Keratinocyte (primary cell): Measurements from ENCODE around the gene GPC3. TPM values are rescaled to one million over a fixed set of nuclear protein-coding genes. Genes with fewer than 3 reads are reported as not detected.

ENCODE experiments used
- DNase-seq: peaks from one replicate; pipeline ENCODE4 v3.0.0-alpha.2; 2011; ENCODE audit warnings: low read depth, missing footprints, low spot score
- FAIRE-seq: peaks from 2 replicates; lab custom pipeline; 2011; peaks lifted over from hg19 to GRCh38; lab: Jason Lieb, UNC
- H2AFZ ChIP-seq: 2 replicates; pipeline ENCODE4 v1.6.0; 2012; ENCODE audit warnings: low read length, control low read depth, inconsistent platforms; ENCODE audit not compliant: control insufficient read depth
- H3K27ac ChIP-seq: 2 replicates; pipeline ENCODE4 v1.5.1; 2011; ENCODE audit warnings: low read length; ENCODE audit not compliant: control insufficient read depth, insufficient read depth
- H3K27me3 ChIP-seq: 3 replicates; pipeline ENCODE4 v1.6.0; 2011; ENCODE audit warnings: low read length; ENCODE audit not compliant: control insufficient read depth, insufficient read depth; ENCODE audit errors: extremely low read depth
- H3K36me3 ChIP-seq, 2 experiments: 2 replicates in 1 of 2; 3 replicates in 1 of 2; pipeline ENCODE4 v1.5.1; 2011; ENCODE audit warnings: low read length in 2 of 2, mild to moderate bottlenecking in 1 of 2; ENCODE audit not compliant: control insufficient read depth in 2 of 2, insufficient read depth in 2 of 2; ENCODE audit errors: extremely low read depth in 1 of 2
- H3K4me1 ChIP-seq: 3 replicates; pipeline ENCODE4 v1.5.1; 2011; ENCODE audit warnings: low read length; ENCODE audit not compliant: control insufficient read depth, insufficient read depth; ENCODE audit errors: extremely low read depth
- H3K4me2 ChIP-seq: 3 replicates; pipeline ENCODE4 v1.6.0; 2011; ENCODE audit warnings: low read depth, low read length; ENCODE audit not compliant: control insufficient read depth, insufficient read depth; ENCODE audit errors: extremely low read depth
- H3K4me3 ChIP-seq, 3 experiments: fragments of 200-600 bp in 1 of 3; sonication (generic) in 1 of 3; 2 replicates in 2 of 3; 3 replicates in 1 of 3; pipeline ENCODE4 v1.5.1; 2011 to 2016; ENCODE audit warnings: low read length in 3 of 3, mild to moderate bottlenecking in 3 of 3, control low read depth in 2 of 3, inconsistent platforms in 1 of 3, low read depth in 1 of 3, mixed read lengths in 1 of 3, mixed run types in 1 of 3, moderate library complexity in 1 of 3; ENCODE audit not compliant: control insufficient read depth in 2 of 3, insufficient read depth in 2 of 3; ENCODE audit errors: extremely low read depth in 1 of 3
- H3K79me2 ChIP-seq: 2 replicates; pipeline ENCODE4 v1.6.0; 2012; ENCODE audit warnings: low read length; ENCODE audit not compliant: control insufficient read depth, insufficient read depth
- H3K9ac ChIP-seq: 3 replicates; pipeline ENCODE4 v1.6.0; 2011; ENCODE audit warnings: low read length; ENCODE audit not compliant: control insufficient read depth, insufficient read depth; ENCODE audit errors: extremely low read depth
- H3K9me1 ChIP-seq: 3 replicates; pipeline ENCODE4 v1.6.0; 2011; ENCODE audit warnings: low read length; ENCODE audit not compliant: control insufficient read depth, insufficient read depth; ENCODE audit errors: extremely low read depth
- H3K9me3 ChIP-seq: 2 replicates; pipeline ENCODE4 v1.5.1; 2012; ENCODE audit warnings: low read depth, low read length; ENCODE audit not compliant: control insufficient read depth
- H4K20me1 ChIP-seq: 3 replicates; pipeline ENCODE4 v1.6.0; 2011; ENCODE audit warnings: low read length; ENCODE audit not compliant: control insufficient read depth, insufficient read depth; ENCODE audit errors: extremely low read depth
- EZH2 ChIP-seq: IDR thresholded peaks from one replicate; pipeline ENCODE4 v1.6.1; 2012; ENCODE audit warnings: inconsistent platforms, mild to moderate bottlenecking, low read length, moderate library complexity
- dilution Hi-C: fragments of 300-500 bp; cut with MboI; formaldehyde crosslinking; loops from one replicate; pipeline ENCODE4 v1.7.0; 2020; ENCODE audit warnings: low sequenced_read_pairs; ENCODE audit not compliant: extremely low pct_ligation_motif_present
- polyA plus RNA-seq, 5 experiments: library from polyadenylated mRNA; depleted of rRNA in 3 of 5; stranded (reverse) in 3 of 5; stranded (forward) in 1 of 5; unstranded in 1 of 5; fragments of >200 nt; gene quantifications; 1 replicate in 1 of 5; 2 replicates in 3 of 5; 3 replicates in 1 of 5; pipeline versions ENCODE4 v1.2.1 to v1.2.3, GENCODE V29; 2011 to 2012; ENCODE audit warnings: missing spikeins in 2 of 5, low read depth in 1 of 5, low replicate concordance in 1 of 5
- TF ChIP-seq, protein P1 (sequence below), 3 experiments: IDR thresholded peaks in 1 of 3; conservative IDR thresholded peaks in 1 of 3; optimal IDR thresholded peaks in 1 of 3; 2 replicates in 2 of 3; 3 replicates in 1 of 3; pipeline versions ENCODE3 to v1.5.1; 2011; ENCODE audit warnings: low read length in 3 of 3, mild to moderate bottlenecking in 3 of 3, moderate library complexity in 2 of 3, control low read depth in 1 of 3, inconsistent platforms in 1 of 3; ENCODE audit not compliant: insufficient read depth in 2 of 3; ENCODE audit errors: extremely low read depth in 1 of 3

GPC3 gene
- polyA plus RNA-seq, 1 donor (not counting 4 experiments of a cell fraction or from before 2014, with no cell fraction given), result 0.03 TPM

DNA sequence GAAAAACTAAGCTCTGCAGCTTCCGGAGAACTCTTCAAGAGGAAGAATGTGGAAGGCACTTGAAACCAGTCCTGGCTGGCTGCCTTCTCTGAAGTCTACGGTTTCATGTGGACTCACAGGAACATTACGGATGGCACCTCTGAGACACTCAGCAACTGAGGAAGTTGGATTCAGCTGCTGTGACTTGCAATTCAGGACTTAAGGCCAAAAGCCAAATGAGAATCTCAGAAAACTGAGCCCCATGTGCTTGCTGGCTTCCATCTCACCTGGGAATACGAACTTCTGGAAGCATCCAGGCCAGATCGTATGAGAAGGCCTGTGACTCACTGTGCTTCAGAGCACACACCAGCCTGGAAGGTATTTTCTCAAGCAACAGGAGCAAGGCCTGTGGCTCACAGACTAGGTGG, 462.3 kb downstream of the GPC3 start:
- dilution Hi-C loops, result no loop called here
- Histone ChIP-seq H3K4me3 (no peak overlapping the region), H4K20me1 (no peaks in the 10 kb centered on the region), H3K9me1 (no peaks in the 10 kb centered on the region), H3K36me3 (no peaks in the 10 kb centered on the region), H3K9me3 (no peaks in the 10 kb centered on the region), H3K9ac (no peak overlapping the region), H3K27me3 (no peaks in the 10 kb centered on the region), H3K4me2 (no peak overlapping the region), H3K4me1 (peaks cover 3% of the 10 kb centered on the region), H2AFZ (peak overlapping the region; percentile 56), H3K79me2 (no peaks in the 10 kb centered on the region), H3K27ac (no peak overlapping the region)
- DNase-seq (no peak), FAIRE-seq (peak; percentile 43)
- TF ChIP-seq, protein P1, sequence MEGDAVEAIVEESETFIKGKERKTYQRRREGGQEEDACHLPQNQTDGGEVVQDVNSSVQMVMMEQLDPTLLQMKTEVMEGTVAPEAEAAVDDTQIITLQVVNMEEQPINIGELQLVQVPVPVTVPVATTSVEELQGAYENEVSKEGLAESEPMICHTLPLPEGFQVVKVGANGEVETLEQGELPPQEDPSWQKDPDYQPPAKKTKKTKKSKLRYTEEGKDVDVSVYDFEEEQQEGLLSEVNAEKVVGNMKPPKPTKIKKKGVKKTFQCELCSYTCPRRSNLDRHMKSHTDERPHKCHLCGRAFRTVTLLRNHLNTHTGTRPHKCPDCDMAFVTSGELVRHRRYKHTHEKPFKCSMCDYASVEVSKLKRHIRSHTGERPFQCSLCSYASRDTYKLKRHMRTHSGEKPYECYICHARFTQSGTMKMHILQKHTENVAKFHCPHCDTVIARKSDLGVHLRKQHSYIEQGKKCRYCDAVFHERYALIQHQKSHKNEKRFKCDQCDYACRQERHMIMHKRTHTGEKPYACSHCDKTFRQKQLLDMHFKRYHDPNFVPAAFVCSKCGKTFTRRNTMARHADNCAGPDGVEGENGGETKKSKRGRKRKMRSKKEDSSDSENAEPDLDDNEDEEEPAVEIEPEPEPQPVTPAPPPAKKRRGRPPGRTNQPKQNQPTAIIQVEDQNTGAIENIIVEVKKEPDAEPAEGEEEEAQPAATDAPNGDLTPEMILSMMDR (optimal IDR thresholded peaks at IDR 0.05 in 1 of 3, IDR thresholded peaks at IDR 0.05 in 1 of 3, conservative IDR thresholded peaks at IDR 0.05 in 1 of 3; ENCODE audit: extremely low read depth in 1 of 3, insufficient read depth in 2 of 3, low read length in 3 of 3), result no peak

DNA sequence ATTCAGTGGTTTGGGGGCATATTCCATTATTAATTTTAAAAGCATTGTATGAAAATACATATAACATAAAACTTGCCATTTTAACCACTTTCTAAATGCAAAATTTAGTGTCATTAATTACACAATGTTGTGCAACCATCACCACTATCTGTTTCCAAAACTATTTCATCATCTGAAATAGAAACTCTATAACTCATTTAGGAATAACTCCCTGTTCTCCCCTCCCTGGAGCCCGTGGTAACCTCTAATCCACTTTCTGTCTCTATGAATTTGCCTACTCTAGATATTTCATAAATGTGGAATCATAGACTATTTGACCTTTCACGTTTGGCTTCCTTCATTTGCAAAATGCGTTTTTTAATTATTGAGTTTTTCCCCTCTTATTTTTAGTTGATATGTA, 468.7 kb downstream of the GPC3 start:
- no peak for TF ChIP-seq EZH2
- TF ChIP-seq, protein P1 (optimal IDR thresholded peaks at IDR 0.05 in 1 of 3, IDR thresholded peaks at IDR 0.05 in 1 of 3, conservative IDR thresholded peaks at IDR 0.05 in 1 of 3; ENCODE audit: extremely low read depth in 1 of 3, insufficient read depth in 2 of 3, low read length in 3 of 3), result no peak
- H3K4me2 ChIP-seq, result no peak overlapping the region
- H2AFZ ChIP-seq, result no peak overlapping the region
- no peaks in the 10 kb centered on the region for H3K4me1 ChIP-seq
- no peaks in the 10 kb centered on the region for H3K9me3 ChIP-seq
- FAIRE-seq (no peak), DNase-seq (no peak)
- no peaks in the 10 kb centered on the region for H3K79me2 ChIP-seq
- H3K9ac ChIP-seq, result no peak overlapping the region
- H4K20me1 ChIP-seq, result no peaks in the 10 kb centered on the region
- H3K9me1 ChIP-seq, result no peaks in the 10 kb centered on the region
- dilution Hi-C loops, result no loop called here
- no peaks in the 10 kb centered on the region for H3K36me3 ChIP-seq
- H3K27me3 ChIP-seq, result no peaks in the 10 kb centered on the region
- H3K27ac ChIP-seq, result no peak overlapping the region
- no peak overlapping the region for H3K4me3 ChIP-seq
